GM19372 (cell line): ENCODE results near the gene TMEM117.
A peak's percentile ranks its signal among the peaks of the same experiment; 100 is the strongest.
"Not testable (repeated sequence)": the region's sequence is repeated elsewhere in the genome, so short reads cannot be mapped to it uniquely, and the experiment has no call there.

Source experiments
- ATAC-seq: cut with Tn5 transposase; IDR thresholded peaks from one replicate; pipeline ENCODE4 v1.9.1; 2021; ENCODE audit warnings: mild to moderate bottlenecking, low read depth, moderate library complexity; ENCODE audit not compliant: unreplicated experiment

Gene TMEM117

GRCh38 chr12:43836475-43836989 is 651 bp downstream of the TMEM117 start:
- peak; percentile 36 for ATAC-seq

- no peak for ATAC-seq
Measured at GRCh38 chr12:43840338-43840737, 4.5 kb downstream of the TMEM117 start.

- ATAC-seq = no peak
Measured at GRCh38 chr12:43841253-43841652, 5.4 kb downstream of the TMEM117 start.

- ATAC-seq = no peak
Measured at GRCh38 chr12:43842259-43842658, 6.4 kb downstream of the TMEM117 start.

GRCh38 chr12:43847425-43848225 is 11.7 kb downstream of the TMEM117 start:
- not testable (repeated sequence) for ATAC-seq

GRCh38 chr12:43848226-43848507 is 12.3 kb downstream of the TMEM117 start:
- no peak for ATAC-seq

GRCh38 chr12:43848786-43849185 is 12.9 kb downstream of the TMEM117 start:
- no peak for ATAC-seq

- ATAC-seq = no peak
Measured at GRCh38 chr12:43852744-43853143, 16.9 kb downstream of the TMEM117 start.

- no peak for ATAC-seq
Measured at GRCh38 chr12:43856972-43857371, 21.1 kb downstream of the TMEM117 start.

- no peak for ATAC-seq
Measured at GRCh38 chr12:43858096-43858495, 22.2 kb downstream of the TMEM117 start.

- no peak for ATAC-seq
Measured at GRCh38 chr12:43858991-43859390, 23.1 kb downstream of the TMEM117 start.

- ATAC-seq = no peak
Measured at GRCh38 chr12:43861015-43861839, 25.3 kb downstream of the TMEM117 start.

GRCh38 chr12:43861840-43862150 is 25.9 kb downstream of the TMEM117 start:
- ATAC-seq = no peak

GRCh38 chr12:43863770-43864366 is 28.0 kb downstream of the TMEM117 start:
- ATAC-seq = no peak

GRCh38 chr12:43864557-43864956 is 28.7 kb downstream of the TMEM117 start:
- not testable (repeated sequence) for ATAC-seq

- ATAC-seq = no peak
Measured at GRCh38 chr12:43869184-43869583, 33.3 kb downstream of the TMEM117 start.

GRCh38 chr12:43869765-43870164 is 33.9 kb downstream of the TMEM117 start:
- ATAC-seq = not testable (repeated sequence)

- ATAC-seq = not testable (repeated sequence)
Measured at GRCh38 chr12:43871258-43871657, 35.4 kb downstream of the TMEM117 start.

GRCh38 chr12:43872396-43872795 is 36.5 kb downstream of the TMEM117 start:
- ATAC-seq = no peak

- ATAC-seq = no peak
Measured at GRCh38 chr12:43878050-43878449, 42.2 kb downstream of the TMEM117 start.

GRCh38 chr12:43880547-43880946 is 44.7 kb downstream of the TMEM117 start:
- ATAC-seq = no peak
